NCI-H446 (cell line): Measurements from ENCODE around the gene FANCC.
"Not testable (repeated sequence)": the region's sequence is repeated elsewhere in the genome, so short reads cannot be mapped to it uniquely, and the experiment has no call there.

Experiments
- DNase-seq, 2 experiments: peaks; one replicate each; lab custom pipeline; 2025; lab: John Stamatoyannopoulos, UW

The FANCC gene

DNA sequence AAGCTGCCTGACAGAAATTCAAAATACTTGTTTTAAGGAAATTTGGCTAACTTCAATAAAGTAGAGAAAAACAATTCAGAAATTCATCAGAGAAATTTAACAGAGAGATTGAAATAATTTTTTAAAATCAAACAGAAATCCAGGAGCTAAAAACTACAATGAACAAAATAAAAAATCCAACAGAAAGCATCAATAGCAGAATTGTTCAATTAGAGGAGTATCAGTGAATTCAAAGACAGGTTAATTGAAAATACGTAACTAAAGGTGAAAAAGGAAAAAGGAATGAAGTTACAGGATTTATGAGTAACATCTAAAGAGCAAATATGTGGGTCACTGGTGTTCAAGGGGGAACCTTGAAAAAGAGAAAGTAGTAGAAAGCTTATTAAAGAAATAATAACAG lies 36.8 kb downstream of the FANCC start:
- no peak for DNase-seq

DNA sequence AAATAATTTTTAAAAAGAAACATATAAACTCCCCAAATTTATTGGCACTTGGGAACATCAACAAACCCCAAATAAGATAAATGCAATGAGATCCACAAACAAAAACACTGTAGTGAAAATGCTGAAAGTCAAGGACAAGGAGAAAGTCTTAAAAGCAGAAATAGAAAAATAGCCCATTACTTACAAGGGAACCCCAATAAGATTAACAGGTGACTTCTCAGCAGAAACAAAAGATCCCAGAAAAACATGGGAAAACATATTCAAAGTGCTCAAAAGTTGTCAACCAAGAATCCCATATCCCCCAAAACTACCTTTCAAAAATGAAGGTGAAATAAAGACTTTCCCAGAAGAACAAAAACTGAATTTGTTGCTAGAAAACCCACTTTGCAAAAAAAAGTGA lies 40.0 kb downstream of the FANCC start:
- no peak for DNase-seq

DNA sequence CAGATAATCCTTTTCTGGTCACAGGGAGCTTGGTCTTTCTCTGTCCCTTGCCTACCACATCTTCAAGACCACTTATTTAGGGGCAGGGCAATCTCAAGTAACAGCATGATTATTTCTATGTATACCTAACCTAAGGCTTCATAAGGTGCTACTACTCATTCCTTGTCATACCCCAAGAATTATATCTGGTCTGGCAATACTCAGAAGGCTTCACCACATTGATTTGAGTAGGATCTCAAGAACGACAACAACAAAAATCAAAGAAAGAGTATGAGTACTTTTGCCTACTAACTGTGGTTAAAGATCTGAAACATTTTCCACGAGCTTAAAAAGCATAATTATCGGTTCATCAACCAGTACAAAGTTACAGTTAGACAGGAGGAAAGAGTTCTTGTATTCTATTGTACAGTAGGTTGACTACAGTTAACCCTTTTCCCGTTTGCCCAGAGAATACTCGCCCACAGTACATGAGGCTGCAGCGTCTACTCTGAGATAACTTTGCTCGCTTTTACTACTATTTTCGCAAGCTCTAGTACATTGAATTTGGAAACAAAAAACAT lies 41.0 kb downstream of the FANCC start:
- no peak for DNase-seq

- not testable (repeated sequence) for DNase-seq
These were observed 43.3 kb downstream of the FANCC start for GRCh38 chr9:95274160-95274559.

- no peak for DNase-seq
These were observed 44.0 kb downstream of the FANCC start for GRCh38 chr9:95273369-95274022.

DNA sequence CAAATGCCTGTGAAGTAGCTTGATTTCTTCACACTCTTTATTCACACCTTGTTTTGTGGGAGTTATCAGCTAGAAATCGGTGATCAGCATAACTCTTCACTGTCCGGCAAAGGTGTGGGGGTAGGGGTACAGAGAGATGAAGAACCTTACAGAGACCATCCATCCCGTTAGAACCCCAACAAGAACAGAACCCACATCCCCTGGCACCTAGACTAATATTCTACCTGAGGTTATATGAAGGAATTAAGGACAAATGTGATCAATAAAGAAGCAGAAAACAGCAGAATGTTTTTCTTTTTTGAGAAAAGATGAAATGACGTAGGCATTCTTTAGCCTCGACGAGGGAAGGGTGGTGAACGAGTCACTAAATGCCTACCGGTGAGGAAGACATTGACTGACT lies 44.7 kb downstream of the FANCC start:
- no peak for DNase-seq

GRCh38 chr9:95270790-95271189 lies 46.7 kb downstream of the FANCC start:
- DNase-seq: no peak

GRCh38 chr9:95269803-95270773 lies 47.4 kb downstream of the FANCC start:
- DNase-seq: not testable (repeated sequence)

DNA sequence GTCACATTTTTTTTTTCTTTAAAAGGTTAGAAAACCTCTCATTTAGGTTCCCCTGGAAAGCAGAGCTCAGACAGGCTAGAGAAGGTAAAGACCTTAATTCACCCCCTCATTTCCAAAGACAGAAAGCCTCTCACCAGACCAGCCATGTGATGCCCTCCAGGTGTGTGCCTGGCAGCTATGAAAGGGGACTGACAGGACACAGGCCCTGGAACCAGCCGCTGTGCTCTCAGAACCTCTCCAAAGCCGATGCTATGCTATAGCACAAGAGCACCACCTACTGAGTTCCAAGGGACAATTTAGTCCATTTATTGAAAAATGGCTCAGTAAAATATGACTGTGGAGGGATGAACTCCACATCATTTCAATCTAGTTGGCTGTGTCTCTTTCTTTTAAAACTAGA lies 48.8 kb downstream of the FANCC start:
- DNase-seq: peak; percentile 19 to 41

DNA sequence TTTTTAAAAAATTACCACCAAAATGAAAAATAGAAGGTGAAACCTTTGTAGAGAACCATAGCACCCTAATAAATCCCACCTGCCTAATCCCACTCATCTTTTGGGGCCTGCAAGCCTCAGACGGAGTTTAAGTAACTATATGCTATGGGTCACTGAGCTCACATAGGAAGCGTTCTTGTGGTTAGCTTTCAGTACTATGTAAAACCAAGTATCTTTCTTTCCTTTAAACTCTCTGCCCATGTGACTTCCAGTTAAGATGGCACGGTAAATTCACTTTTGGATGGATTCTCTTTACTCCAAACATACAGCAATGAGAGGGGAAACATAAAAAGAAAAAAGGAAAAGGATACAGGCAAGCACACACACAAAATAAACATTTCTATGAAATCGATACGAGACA lies 50.9 kb downstream of the FANCC start:
- no peak for DNase-seq

- no peak for DNase-seq
These were observed 51.5 kb downstream of the FANCC start for GRCh38 chr9:95265960-95266359.

GRCh38 chr9:95264954-95265615 lies 52.4 kb downstream of the FANCC start:
- DNase-seq: no peak

GRCh38 chr9:95261890-95262289 lies 55.6 kb downstream of the FANCC start:
- no peak for DNase-seq

DNA sequence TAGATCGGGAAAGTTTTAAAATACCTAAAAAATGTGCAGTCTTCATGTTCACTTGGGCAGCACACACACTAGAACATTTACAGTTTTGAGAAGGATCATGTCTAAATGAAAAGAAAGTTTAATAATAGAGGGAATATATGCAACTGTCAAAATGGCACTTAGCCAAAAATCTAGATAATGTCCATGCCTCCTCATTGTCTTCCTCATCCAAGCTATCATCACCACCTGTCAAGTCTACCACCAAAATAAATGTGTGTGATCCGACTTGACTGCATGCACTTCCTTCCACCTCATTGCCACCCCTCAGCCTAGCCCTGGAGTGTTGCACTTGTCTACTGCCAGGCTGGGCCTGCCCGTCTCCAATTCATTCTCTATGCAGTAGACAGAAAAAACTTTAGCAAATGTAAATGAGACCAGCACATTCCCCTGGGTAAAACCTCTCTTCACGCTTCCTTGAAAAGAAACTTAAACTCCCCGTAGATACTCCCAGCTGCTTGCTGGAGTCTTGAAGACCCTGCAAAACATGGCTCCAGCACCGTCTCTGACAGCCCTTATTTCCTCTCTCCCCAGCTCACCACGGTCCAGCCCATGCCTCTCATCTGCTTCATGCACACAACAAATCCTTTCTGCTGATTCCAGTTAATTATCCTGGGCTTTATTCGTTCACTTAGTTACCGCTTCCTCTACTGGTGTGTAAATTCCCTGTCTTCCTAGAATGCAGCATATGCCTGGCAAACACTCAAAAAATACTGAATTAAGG lies 66.9 kb downstream of the FANCC start:
- DNase-seq: peak in 1 of 2 experiments; percentile 30

DNA sequence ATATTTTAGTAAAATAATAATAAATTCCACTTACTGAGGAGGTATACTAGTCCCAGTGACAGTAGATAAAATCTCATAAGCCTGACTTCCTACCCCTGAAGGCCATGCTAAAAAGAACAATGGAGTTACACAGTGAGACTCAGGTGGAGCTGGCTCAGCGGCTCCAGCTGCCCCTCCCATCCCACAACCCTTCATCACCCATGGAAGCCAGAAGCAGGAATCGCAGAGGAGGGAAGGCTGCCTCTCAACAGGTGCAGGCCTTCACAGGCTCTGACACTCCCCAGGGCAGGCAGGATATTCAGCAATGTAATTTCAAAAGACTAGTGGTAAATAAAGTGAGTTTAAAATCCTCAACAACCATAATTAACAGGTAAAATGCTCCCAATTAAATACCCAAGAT lies 67.5 kb downstream of the FANCC start:
- DNase-seq: no peak

DNA sequence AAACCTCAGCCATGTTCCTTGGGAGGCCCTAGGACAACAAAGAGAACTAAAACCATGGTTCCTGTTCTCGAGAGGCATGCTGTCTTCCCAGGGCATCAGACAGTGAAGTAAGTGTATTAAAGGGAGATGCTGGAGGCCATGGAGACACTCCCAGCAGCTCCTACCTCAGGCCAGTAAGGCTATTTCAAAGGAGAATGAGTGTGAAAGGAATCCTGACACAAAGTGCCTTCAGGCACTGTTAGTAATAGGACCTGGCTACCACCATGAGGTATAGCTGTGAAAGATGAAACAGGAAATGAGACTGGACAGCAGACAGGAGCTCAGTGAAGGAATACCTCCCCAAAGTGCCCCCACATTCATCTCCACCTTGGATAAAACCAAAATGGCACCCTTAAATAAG lies 71.0 kb downstream of the FANCC start:
- DNase-seq: no peak

- DNase-seq: no peak
These were observed 74.9 kb downstream of the FANCC start for GRCh38 chr9:95242613-95243012.

DNA sequence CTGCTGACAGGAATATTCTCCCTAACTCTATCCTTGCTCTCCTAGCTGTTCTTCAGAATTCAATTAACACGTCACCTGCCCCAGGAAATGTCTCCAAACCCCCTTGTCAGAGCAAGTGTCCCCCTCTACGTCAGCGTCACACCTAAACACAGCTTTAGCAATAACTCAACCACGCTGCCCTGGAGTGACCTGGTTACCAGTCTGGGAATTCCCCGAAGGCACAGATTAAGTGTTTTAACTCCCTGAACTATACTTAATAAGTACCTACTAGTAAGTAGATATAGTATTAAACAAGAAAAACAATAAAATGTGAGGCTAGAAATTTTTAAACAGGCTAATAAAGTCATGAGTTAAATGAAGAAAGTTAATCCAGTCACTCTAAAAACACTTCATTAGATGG lies 78.4 kb downstream of the FANCC start:
- DNase-seq: no peak

GRCh38 chr9:95237336-95237735 lies 80.2 kb downstream of the FANCC start:
- no peak for DNase-seq

GRCh38 chr9:95230046-95230445 lies 87.5 kb downstream of the FANCC start:
- no peak for DNase-seq

DNA sequence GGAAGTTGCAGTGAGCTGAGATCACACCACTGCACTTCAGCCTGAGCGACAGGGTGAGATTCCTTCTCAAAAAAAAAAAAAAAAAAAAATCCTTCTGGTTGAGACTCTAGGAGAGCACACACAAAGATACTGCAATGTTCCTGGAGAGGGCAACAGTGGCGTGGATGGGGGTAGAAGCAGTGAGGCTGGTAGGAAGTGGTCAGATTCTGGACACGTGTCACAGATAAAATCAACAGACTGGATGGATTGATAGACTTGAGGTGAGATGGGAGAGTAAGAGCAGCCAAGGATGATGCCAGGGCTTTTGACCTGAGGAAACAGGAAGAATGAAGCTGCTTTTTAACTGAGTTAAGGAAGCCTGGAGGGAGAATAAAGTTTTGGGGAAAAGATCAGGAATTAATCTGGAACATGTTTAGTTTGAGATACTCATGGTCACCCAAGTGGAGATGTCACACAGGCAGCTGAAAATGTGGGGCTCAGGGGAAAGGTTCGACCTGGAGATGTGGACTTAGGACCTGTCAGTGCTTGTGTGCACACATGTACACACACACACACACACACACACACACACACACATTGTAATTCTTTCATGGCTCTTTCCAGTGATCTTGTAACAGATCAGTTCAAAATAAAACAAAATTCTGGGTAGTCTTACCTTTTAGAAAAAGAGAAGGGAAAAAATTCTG lies 88.1 kb downstream of the FANCC start:
- no peak for DNase-seq
